K562 treated with DMSO at 1 percent for 24 hours (cell line): Measurements from ENCODE around the gene DYNLRB2. TPM values are rescaled to one million over a fixed set of nuclear protein-coding genes. Genes with fewer than 3 reads are reported as not detected.

ENCODE experiments used
- total RNA-seq: library from RNA; unstranded; fragments of 300-600 nt; gene quantifications from 2 replicates; pipeline ENCODE4 v1.2.3, GENCODE V29; 2022; ENCODE audit warnings: low read depth; ENCODE audit not compliant: insufficient read depth

The DYNLRB2 gene
- total RNA-seq: not detected in 2 replicates

GRCh38 chr16:80540516-80541305 is at the start of gene DYNLRB2:
DYNLRB2 (plus strand) TSS chr16:80540993; CDS start chr16:80541077, 84 bp downstream.

